Colonic mucosa (tissue), 4 donors: ENCODE results near the gene POU6F2. TPM values are rescaled to one million over a fixed set of nuclear protein-coding genes. Genes with fewer than 3 reads are reported as not detected.

Source experiments
- DNase-seq: peaks from one replicate; pipeline ENCODE4 v3.0.0-alpha.2; 2020
- H3K27ac ChIP-seq: fragments of 200-600 bp; one replicate; pipeline ENCODE4 v1.8.0; 2021
- H3K27me3 ChIP-seq: fragments of 200-600 bp; one replicate; pipeline ENCODE4 v1.8.0; 2021
- H3K36me3 ChIP-seq: fragments of 200-600 bp; one replicate; pipeline ENCODE4 v1.8.0; 2021
- H3K4me1 ChIP-seq: fragments of 200-600 bp; one replicate; pipeline ENCODE4 v1.8.0; 2021; ENCODE audit warnings: mild to moderate bottlenecking
- H3K4me3 ChIP-seq: fragments of 200-600 bp; one replicate; pipeline ENCODE4 v1.8.0; 2021
- H3K9ac ChIP-seq, 2 donors: one replicate each; pipeline ENCODE4 v1.7.0; 2013; ENCODE audit warnings: control low read depth in 2 of 2, low read depth in 2 of 2, low read length in 2 of 2
- H3K9me3 ChIP-seq: fragments of 200-600 bp; one replicate; pipeline ENCODE4 v1.8.0; 2021
- CTCF ChIP-seq: fragments of 200-600 bp; IDR thresholded peaks from one replicate; pipeline ENCODE4 v1.8.0; 2022; ENCODE audit warnings: antibody characterized with exemption, mild to moderate bottlenecking
- intact Hi-C: fragments of 100-400 bp; cut with DNase I; formaldehyde crosslinking; loops from one replicate; pipeline ENCODE4 v1.14.1; 2022
- total RNA-seq, 2 donors: library from RNA; stranded (reverse); fragmentation: NEBNext Ultra II Directional in 1 of 2; extraction: Animal tissue kit (Norgen Biotek cat#: 25700) in 1 of 2; gene quantifications; one replicate each; pipeline ENCODE4 v1.2.1, GENCODE V29; 2021
- donor health status: healthy.
- donor health status: DM: no; HTN: no; CAD: no.
- donor health status: DM: no; HTN: no; CAD: no.

The POU6F2 gene
- total RNA-seq, 2 donors from 2014 or later: 1.3 TPM; not detected in 1

GRCh38 chr7:39493934-39494333, 516.2 kb downstream of the POU6F2 start:
- TF ChIP-seq CTCF: no peak
- intact Hi-C loops: no loop called here
- H3K27ac ChIP-seq: no peak overlapping the region

GRCh38 chr7:39501358-39501757, 523.6 kb downstream of the POU6F2 start:
- Histone ChIP-seq H3K27ac (no peak overlapping the region), H3K4me1 (no peaks in the 10 kb centered on the region), H3K4me3 (no peak overlapping the region), H3K9ac (no peak overlapping the region), H3K27me3 (no peaks in the 10 kb centered on the region), H3K36me3 (no peaks in the 10 kb centered on the region), H3K9me3 (no peaks in the 10 kb centered on the region)
- intact Hi-C loops: no loop called here
- TF ChIP-seq CTCF: no peak
- no peak for DNase-seq

More at GRCh38 chr7:39493934-39494333, 516.2 kb downstream of the POU6F2 start:
- Histone ChIP-seq H3K9ac (no peak overlapping the region), H3K36me3 (no peaks in the 10 kb centered on the region), H3K27me3 (no peaks in the 10 kb centered on the region), H3K9me3 (no peaks in the 10 kb centered on the region), H3K4me1 (no peaks in the 10 kb centered on the region), H3K4me3 (no peak overlapping the region)
- DNase-seq: no peak

- intact Hi-C loops: no loop called here
- DNase-seq: no peak
- H3K9me3 ChIP-seq: no peaks in the 10 kb centered on the region
- no peak overlapping the region for H3K27ac ChIP-seq
- no peak overlapping the region for H3K4me3 ChIP-seq
- no peaks in the 10 kb centered on the region for H3K4me1 ChIP-seq
- no peaks in the 10 kb centered on the region for H3K27me3 ChIP-seq
- no peaks in the 10 kb centered on the region for H3K36me3 ChIP-seq
- no peak overlapping the region for H3K9ac ChIP-seq
- no peak for TF ChIP-seq CTCF
Observed at GRCh38 chr7:39504963-39505362, 527.3 kb downstream of the POU6F2 start.

- Histone ChIP-seq H3K36me3 (no peaks in the 10 kb centered on the region), H3K9ac (no peak overlapping the region), H3K27me3 (no peaks in the 10 kb centered on the region), H3K4me1 (no peaks in the 10 kb centered on the region), H3K4me3 (no peak overlapping the region), H3K9me3 (no peaks in the 10 kb centered on the region), H3K27ac (no peak overlapping the region)
- intact Hi-C loops: no loop called here
- DNase-seq: no peak
- no peak for TF ChIP-seq CTCF
Observed at GRCh38 chr7:39507866-39508551, 530.3 kb downstream of the POU6F2 start.

GRCh38 chr7:39509436-39509835, 531.7 kb downstream of the POU6F2 start:
- no peaks in the 10 kb centered on the region for H3K9me3 ChIP-seq
- no peaks in the 10 kb centered on the region for H3K27me3 ChIP-seq
- intact Hi-C loops: no loop called here
- no peaks in the 10 kb centered on the region for H3K4me1 ChIP-seq
- TF ChIP-seq CTCF: no peak
- H3K27ac ChIP-seq: no peak overlapping the region
- no peak overlapping the region for H3K9ac ChIP-seq
- DNase-seq: no peak
- H3K36me3 ChIP-seq: no peaks in the 10 kb centered on the region
- H3K4me3 ChIP-seq: no peak overlapping the region
